ENCODE data around the gene PDE11A.

Gene PDE11A

DNA sequence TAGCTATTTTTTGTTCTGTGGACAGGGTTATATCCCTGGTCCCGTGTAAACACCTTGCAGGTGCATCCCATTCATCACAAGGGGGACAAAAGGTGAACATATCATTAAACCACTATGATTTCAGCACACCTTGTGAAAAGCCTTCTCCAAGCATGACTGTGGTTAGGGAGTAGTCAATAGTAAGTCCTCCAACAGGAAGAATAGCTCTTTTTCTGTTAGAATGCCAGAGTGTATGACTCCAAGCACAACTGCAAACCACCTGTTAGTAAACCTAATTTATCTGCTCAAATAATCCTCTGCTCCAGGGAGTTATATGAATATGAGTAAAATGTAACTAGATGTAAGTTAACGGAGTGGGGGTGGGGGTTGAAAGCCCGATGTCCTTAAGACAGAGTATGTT is 439.5 kb downstream of the PDE11A start:
- DNase-seq = no peak

DNA sequence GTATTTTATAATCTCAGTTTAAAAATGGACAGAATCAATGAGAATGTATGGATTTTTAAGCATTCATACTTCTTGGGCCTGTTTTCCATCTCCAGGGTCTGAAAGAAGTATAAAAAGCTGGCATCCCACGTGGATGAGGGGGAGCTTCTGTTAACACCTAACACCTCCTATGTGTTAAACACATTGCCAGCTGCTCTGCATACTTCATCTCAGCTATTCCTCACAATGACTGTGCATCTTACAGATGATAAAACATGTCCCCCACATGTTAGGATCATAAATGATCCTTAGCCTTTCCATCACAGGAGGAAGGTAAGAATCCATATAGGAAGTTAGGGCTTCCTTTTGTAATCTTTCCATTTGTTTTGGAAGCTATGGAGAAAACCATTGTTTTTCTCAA is 440.9 kb downstream of the PDE11A start:
- no peak for DNase-seq

DNA sequence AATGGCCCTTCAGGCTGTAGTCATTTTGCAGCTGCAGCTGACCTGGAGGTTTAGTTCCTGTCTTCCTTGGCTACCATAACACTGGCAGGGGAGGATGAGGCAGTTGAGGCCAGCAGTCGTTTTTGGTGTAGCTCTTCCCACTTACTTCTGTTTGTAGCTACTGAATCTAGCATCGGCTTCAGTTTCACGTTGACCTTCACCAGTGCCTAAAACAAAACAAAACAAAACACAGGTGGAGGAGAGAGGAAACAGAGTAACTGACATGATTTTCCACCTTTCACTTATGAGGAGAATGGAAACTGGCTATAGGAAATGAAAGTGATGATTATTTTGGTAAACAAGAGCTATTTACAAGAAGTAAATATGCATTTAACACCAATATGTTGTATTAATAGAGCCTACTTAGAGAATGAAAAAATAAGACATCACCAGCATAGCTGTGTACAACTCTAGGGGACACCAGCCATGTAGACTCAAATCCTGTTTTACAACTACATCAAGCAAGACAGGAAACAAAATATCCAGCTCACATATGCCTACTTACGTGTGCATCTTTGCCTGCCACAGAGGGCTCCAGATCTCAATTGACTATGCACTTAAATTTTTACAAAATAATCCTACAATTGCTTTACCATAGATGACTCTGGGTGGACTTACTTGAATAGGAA is 443.1 kb downstream of the PDE11A start:
- no peak for DNase-seq

DNA sequence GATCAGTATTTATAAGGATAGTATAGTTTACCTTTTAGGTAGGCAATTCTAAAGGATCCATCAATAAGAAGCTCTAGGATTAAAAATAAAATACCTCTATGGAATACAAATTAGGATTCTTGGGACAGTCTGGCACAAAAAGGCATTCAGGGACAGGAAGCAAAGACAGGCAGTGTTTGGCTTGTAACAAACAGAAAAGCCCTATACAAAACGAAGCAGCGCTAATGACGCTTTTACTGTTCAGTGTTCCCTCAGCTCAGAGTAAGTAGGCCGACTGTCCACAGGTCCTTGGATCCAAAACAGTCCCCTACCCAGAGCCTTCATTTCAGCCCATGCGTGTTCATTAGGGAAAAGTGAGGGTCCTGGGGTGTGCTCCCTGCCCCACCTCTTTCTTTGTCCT is 443.7 kb downstream of the PDE11A start:
- peak in 5 of 56 donors; percentile 7 to 44 (median 11) for DNase-seq

DNA sequence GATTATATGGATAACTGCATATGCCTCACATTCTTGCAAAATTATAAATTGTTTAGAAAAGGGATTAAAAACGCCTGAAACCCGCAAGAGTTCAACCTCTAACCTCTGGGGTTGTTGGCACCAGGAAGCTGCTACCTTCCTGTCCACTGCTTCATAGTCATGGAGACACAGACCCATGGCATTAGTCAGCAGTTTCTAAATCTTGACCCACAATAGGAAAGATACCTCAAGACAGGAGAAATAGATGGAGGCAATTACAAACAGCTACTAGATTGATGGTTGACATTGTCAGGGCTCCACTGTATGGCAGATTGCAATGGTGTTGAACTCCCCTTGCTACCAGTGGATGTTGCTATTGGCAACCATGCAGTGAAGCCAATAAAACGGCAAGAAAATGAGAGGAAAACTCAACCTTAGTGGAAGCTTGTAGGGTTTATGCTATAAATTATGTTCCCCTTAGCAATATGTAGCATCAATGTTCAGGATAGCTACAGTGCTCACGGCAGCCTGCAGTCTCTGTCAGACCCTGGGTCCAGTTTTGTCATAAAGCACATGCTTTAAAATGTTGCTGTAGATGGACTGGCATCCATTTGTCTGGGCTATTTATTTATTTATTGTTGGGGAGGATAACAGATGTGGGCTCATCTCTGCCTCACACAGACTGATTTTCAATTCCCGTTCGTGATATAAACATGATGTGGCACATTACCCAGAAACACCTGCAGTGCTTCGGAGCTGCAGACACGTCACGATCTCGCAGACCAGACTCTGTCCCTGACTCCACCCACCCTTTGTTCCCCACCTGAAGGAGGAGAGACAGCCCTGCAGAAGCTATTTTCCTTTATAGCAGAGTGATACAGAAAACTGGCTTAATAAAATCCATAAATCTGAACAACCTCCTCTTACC is 446.6 kb downstream of the PDE11A start:
- peak in 8 of 56 donors; percentile 11 to 53 (median 15) for DNase-seq

DNA sequence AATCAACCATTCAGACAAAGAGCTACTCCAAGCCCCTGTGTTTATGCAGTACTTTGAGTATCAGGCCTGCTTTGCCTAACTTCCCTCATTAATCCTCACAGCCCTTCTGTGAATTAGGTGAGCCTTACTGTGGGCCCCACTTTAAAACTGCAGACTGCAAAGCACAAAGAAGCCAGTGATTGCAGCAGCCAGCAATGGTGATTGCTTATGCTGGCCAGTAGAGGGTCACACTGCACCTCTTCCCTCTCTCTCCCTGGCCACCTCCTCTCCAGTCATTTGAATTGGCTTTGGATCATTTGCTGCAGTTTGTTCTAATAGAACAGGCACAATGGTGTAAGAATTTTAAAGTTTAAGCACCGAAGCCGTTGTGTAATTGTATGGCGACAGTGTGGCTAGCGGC is 450.1 kb downstream of the PDE11A start:
- peak in 13 of 56 donors; percentile 4 to 49 (median 20) for DNase-seq

DNA sequence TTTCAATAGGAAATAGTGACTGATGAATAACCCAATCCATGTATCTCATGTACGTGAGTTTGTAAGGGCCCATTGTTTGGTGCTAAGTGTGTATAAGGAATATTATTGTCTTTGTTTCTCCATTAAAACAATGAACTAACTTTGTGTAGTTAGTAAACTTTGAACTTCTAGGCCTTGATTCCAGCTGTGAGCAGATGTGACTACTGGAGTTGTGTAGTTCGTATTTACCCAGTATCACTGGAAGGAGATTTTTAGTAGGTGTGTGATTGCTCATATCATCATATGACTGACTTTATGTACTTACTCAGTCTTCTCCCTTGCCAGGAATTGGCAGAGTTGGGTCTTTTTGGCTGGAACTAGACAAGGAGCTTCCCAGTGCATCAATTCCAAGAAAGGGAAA is 452.6 kb downstream of the PDE11A start:
- no peak for DNase-seq

DNA sequence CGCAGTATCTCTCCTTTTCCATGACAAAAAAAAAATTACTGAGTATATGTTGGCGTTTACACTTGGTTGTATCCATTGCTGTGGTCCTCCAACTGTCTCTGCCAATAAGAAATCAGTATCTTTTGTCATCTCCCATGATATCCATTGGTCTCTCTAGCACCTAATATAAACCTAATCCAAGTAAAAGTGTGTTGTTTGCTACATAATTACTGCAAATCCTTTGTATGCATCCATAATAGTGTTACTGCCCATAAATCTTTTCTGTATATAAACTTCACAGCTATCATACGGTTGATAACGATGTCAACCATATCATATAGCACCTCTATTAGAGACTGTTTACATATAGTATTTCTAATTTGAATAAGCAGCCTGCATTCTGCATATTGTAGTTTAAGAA is 453.1 kb downstream of the PDE11A start:
- DNase-seq = no peak

DNA sequence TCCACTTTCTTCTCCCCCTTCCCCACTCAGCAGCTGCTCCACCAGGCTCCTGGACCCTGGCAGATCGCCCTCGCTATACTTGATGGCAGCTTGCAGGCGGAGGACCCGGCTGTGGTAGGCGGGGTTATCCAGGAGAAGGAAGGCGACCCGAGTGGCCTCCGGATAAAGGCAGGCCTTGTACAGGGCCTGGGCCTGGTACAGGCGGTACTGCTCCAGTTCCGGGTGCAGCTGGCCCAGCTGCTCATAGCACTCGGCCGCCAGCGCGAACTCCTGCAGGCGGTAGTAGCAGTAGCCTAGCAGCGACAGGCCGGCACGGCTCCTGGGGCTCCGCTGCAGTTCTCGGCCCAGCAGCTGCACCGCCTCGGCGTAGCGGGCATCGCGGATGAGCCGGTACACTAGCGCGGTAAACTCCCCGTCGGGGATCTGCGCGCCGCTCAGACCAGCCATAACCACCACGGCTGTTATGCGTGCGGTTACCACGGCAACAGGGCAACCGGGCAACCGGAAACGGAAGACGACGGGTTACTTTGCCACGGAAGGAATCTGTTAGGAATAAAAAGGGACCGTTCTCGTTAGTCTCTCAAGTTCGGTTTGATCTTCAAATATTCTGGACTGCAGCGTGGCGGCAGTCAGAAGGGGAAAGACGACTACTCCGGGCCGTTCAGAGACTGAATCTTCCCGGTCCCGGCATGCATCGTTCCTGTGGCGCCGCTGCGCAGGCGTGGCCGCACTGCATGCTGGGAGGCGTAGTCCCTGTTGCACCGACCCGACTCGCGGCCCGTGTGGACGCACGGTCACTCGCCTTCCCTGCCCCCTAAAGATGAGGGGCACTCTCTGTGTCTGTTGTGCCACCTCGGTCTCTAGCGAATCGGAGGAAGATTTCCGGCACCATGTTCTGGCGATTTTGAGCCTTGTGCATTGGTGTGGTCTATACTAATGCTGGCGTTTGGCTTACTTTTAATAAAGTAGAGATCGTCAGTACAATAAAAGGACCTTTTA is 454.0 kb downstream of the PDE11A start:
- peak; percentile 49 to 99 (median 93) for DNase-seq

DNA sequence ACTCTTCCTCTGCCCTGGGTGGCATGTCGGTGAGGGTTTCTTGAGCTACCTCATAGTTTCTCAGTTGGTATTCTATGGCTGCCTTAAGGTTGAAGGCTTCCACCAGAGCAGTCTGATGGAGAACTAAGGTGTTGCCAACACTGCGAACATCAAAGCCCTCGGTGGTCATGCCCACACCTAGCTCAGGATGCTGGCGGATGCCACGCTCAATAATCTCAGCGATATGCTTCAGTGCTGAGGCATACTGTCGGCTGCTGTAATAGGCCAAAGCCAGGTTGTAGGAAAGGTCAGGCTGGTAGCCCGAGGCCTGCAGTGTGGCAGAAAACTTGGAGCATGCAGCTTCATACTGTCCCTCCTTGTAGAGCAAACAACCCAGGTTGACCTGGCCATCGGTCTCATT is 454.7 kb downstream of the PDE11A start:
- DNase-seq = no peak

DNA sequence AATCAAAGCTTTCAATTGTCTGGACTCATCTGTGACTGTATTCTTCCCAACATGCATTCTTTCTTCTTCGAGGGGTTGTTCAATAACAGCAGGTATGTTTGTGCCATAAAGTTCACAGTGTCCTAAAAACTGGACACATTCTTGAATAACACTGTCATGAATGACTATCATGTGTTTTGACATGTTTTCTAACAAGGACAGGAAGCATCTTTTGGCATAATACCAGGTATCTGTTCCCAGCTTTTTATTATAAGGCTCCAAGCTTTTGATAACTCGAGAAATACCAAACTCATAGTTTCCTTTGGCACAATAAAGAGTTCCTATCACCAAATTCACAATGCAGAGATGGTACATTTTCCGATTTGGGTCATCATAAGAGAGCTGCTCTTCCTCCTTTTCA is 455.8 kb downstream of the PDE11A start:
- no peak for DNase-seq

DNA sequence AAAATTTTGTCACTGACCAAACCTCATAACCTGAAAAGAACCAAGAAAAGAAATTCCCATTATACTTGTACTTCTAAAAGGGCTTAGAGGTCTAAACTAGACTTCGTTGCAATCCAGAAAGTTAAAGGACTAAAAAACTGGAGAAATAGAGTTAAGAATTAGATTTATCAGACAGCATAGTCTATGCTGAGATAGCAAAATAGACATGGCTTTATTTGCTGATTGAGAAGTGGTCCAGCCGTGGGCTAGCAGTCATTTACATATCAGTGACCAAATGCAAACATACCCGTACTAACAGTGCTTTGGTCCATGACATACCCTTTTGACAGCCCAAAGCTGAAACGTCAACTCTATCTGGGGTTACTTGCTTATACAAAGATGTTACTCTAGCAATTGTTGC is 456.5 kb downstream of the PDE11A start:
- no peak for DNase-seq

DNA sequence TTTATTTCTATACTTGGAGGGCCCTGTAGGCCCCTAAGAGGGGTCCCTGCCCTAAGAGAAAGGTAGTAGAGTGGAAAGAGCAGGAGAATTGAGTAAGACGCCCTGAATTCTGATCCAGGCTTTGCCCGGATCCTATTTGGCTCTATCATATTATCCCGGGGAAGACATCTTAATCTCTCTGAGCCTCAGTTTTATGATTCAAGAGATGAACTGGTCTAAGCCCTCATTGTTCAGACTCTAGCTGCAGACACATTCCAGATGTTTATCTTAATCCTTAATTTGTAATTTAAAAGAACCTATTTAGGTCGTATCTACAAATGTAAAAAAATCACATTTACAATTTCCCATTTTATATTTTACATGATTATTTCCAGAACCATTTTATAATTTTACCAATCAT is 459.9 kb downstream of the PDE11A start:
- no peak for DNase-seq

DNA sequence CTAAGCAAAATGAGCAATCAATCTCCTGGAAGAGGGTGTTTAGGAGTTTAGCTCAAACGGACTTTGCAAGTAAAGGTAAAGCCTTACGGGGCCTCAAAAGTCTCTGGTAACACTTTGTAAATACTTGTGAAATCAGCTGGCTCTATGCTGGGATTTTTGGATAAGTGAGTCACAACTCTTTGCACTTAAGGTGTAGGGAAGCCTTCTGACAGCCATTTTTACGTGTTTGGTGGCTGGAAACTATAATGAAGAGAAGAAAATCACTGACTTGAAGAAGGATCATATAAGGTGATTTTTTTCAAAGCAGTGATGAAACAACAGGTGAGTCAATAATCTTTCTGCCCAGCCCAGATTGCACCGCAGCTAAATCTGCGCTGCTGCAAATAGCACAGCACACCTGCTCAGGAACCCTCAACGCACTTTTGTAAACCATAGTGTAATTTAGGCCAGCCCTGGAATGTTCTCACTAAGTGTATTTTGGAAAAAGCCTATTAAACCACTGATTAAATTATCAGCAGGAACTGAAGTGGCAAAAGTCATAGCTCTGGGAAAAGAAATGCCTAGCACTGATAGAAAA is 461.2 kb downstream of the PDE11A start:
- no peak for DNase-seq

DNA sequence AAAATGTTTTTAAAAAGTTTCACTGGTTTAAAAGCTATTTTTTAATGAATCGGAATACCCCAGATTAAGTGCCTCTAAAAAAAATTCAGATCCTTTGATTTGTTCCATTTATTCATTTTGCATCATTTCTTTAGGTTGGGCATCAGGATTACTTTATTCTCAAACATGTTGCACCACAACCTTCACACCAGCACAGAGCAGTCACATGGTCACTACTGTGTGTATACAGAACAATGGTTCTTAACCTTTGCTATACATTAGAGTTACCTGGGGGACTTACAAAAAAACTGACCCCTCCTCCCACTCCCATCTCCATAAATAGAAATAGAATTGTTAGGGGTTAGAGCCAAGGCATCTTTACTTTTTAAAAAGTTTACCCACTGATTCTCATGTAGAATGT is 461.8 kb downstream of the PDE11A start:
- no peak for DNase-seq

DNA sequence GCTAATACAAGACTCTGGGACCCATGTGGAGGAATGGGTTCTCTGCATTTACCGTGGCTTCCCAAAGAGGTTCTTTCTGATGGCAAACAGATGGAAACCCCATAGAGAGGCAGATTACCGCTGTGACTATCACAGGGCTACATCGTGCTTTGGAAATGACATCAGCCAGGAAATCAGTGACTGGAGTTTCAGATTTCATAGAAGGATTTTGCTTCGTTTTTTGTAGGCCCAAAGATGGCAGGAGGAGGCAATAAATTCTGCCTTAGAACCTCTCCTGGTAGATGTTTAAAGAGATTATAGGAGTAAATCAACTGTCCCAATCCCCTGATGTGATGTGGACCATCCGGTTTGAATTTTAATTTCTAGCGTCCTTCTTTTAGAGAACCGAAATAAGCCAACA is 465.9 kb downstream of the PDE11A start:
- no peak for DNase-seq

DNA sequence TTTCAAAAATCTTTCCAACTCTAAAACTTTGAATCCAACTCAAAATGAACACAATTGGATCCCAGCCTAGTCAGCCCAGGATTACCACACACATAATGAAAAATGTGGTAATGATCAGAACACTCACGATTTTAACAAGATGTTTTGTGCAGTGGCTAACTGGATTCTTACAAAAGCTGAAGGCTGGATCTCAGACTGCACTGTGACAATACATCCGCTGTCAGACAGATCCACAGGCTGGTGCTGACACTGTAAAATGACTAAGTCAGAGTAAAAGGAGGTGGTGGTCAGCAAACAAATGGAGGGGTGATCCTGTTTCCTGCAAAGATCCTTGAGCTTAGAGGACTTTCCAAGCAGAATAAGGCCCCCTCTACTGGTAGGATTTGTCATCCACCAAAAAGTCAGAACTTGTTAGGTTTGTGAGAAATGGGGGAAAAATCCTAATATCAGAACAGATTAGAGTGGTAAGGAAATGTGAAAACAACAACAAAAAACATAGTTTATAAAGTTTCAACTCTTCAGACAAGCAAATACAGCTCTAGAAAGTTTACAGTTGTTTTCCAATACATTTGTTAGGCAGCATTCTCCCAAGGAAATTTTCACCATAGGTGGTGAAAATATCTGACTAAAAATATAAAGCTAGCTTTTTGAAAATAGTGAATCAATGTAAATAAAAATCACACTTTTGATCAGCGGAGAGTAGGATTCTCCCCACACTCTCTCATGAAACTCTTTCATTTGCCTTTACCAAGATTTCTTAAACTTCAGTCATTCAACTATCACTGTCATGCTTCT is 468.1 kb downstream of the PDE11A start:
- DNase-seq = peak in 6 of 56 donors; percentile 3 to 48 (median 16)

DNA sequence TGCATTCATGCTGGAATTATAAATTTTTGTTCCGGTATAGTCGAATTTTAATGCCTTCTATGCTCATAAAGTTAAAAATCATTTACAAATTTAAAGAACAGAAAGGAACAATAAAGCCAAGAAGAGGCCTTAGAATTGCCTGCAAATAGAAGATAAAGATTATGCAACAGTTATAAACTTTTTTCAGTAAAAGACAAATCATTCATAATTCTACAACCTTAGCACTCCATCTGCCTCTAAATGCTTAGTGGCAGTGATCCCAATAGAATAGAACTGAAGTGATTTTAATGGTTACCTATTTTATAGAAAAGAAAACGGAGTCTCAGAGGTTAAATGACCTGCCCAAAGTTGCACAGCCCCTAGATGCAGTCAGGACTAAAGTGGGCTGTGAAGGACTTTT is 468.8 kb downstream of the PDE11A start:
- no peak for DNase-seq

DNA sequence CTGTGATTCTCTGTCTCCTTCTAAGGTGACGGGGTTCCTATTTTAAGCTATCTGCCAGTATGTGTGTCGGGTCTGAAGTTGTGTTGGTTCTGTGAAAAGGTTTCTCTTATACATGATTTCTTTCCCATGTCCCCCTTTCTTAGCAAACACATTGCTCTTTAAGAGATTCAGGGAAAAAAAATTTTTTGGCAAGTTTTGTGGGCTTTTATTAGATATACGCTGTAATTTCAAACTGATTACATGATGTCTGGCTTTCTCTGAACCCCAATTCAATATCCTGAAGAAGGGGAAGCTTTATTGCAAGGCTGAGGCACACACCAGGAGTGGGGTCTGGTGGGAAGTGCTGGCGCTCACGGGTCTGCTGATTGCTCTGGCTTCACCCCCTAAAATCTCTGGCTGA is 469.4 kb downstream of the PDE11A start:
- no peak for DNase-seq

DNA sequence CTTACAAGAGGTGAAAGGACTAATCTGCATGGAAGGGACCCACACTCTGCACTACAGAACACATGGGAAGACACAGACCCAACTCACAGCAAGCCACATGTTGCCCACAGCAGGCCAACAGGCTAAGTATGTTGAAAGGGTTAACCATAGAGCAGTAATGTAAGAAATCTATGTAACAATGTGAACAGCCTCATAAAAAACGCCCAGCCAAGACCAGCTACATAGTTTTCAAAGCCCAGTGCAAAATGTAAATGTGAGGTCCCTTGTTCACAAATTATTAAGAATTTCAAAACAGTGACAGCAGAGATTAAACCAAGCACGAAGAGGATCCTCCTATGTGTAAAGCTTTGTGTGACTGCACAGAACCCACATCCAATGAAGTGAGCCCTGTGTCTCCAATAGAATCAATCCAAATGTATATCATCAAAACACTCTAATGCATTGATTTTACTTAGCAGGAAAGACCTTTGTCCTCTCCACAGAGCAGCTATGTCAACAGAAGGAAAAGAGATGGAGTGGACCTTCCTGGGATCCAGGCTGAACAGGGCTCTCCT is 469.9 kb downstream of the PDE11A start:
- no peak for DNase-seq
